Cardiac muscle cell (in vitro differentiated cells and primary cell): ENCODE data around the gene MNX1. TPM values are rescaled to one million over a fixed set of nuclear protein-coding genes. Genes with fewer than 3 reads are reported as not detected.

ENCODE experiments used
- DNase-seq, 2 donors: peaks; one replicate each; pipeline versions ENCODE4 v3.0.0 to v3.0.0-alpha.2; 2010 to 2017; ENCODE audit warnings: low read depth in 1 of 2, low spot score in 1 of 2
- H3K27ac ChIP-seq: fragments of 200-600 bp; sonication (generic); 2 replicates; pipeline ENCODE4 v1.5.1; 2016
- H3K27me3 ChIP-seq: fragments of 200-600 bp; sonication (generic); 2 replicates; pipeline ENCODE4 v1.6.0; 2016; ENCODE audit warnings: control low read depth
- H3K36me3 ChIP-seq: fragments of 200-600 bp; sonication (generic); 2 replicates; pipeline ENCODE4 v1.5.1; 2016; ENCODE audit warnings: control low read depth
- H3K4me1 ChIP-seq: fragments of 200-600 bp; sonication (generic); 2 replicates; pipeline ENCODE4 v1.8.1; 2017; ENCODE audit warnings: low read depth, mild to moderate bottlenecking, mixed run types
- H3K4me3 ChIP-seq: fragments of 200-600 bp; sonication (generic); 2 replicates; pipeline ENCODE4 v1.5.1; 2016; ENCODE audit warnings: mild to moderate bottlenecking
- H3K9me3 ChIP-seq: fragments of 200-600 bp; sonication (generic); 2 replicates; pipeline ENCODE4 v1.5.1; 2017; ENCODE audit warnings: low read depth, mild to moderate bottlenecking, control low read depth
- polyA plus RNA-seq: library from polyadenylated mRNA; unstranded; fragments of >200 nt; fragmentation: Nextera tagmentation; extraction: Ambion mirVana; gene quantifications from 2 replicates; pipeline ENCODE4 v1.2.1, GENCODE V29; 2016
- total RNA-seq: library from RNA; depleted of rRNA; stranded (reverse); fragments of >200 nt; gene quantifications from 2 replicates; pipeline ENCODE4 v1.2.3, GENCODE V29; 2016
- TF ChIP-seq, protein P1 (sequence below): IDR thresholded peaks from 2 replicates; pipeline ENCODE4 v1.5.1; 2012; ENCODE audit warnings: low read depth, mild to moderate bottlenecking, low read length

MNX1 gene
- total and polyA plus RNA-seq, 2 experiments from 2014 or later = 0.35 to 0.77 TPM

DNA sequence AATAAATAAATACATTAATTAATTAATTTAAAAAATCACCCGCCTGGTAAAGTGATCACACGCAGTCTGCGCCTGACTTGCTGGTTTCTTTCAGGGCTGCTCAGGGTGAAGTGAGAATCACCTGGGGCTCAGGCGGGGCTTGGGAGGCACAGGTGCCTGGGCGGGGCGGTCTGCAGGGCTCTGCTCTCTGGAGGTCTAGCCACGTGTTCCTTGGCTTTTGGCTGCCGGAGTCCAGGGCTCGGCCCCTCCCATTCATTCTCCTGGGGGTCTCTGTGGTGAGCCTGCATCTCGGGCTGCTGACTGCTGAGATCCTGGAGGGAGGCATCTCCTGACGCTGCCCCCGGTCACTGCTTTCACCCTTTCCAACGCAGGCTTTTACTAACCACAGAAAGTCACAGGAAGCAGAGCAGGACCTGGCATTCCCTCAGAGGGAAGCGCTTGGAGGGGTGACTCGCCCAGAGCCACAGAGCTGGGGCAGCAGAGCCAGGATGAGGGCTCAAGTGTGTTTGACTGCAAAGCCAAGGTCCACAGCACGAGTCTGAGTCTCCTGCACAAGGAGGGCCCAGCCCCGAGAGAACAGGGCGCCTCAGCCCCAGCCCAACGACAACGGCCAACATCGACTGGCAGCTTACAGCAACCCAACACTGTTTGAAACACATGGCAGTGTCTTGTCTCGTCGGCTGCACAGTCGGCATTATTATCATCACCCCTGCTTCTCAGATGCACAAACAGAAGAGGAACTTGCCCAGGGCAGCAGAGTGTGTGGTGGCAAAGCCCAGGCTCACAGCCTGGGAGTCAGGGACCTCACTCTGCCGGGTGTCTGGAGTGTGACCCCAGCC is 22.4 kb upstream of the MNX1 start:
- TF ChIP-seq, protein P1, sequence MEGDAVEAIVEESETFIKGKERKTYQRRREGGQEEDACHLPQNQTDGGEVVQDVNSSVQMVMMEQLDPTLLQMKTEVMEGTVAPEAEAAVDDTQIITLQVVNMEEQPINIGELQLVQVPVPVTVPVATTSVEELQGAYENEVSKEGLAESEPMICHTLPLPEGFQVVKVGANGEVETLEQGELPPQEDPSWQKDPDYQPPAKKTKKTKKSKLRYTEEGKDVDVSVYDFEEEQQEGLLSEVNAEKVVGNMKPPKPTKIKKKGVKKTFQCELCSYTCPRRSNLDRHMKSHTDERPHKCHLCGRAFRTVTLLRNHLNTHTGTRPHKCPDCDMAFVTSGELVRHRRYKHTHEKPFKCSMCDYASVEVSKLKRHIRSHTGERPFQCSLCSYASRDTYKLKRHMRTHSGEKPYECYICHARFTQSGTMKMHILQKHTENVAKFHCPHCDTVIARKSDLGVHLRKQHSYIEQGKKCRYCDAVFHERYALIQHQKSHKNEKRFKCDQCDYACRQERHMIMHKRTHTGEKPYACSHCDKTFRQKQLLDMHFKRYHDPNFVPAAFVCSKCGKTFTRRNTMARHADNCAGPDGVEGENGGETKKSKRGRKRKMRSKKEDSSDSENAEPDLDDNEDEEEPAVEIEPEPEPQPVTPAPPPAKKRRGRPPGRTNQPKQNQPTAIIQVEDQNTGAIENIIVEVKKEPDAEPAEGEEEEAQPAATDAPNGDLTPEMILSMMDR = no peak
- Histone ChIP-seq H3K9me3 (no peaks in the 10 kb centered on the region), H3K4me1 (no peaks in the 10 kb centered on the region), H3K27me3 (peaks cover 51% of the 10 kb centered on the region), H3K27ac (no peak overlapping the region), H3K4me3 (no peak overlapping the region), H3K36me3 (no peaks in the 10 kb centered on the region)
- DNase-seq = no peak

DNA sequence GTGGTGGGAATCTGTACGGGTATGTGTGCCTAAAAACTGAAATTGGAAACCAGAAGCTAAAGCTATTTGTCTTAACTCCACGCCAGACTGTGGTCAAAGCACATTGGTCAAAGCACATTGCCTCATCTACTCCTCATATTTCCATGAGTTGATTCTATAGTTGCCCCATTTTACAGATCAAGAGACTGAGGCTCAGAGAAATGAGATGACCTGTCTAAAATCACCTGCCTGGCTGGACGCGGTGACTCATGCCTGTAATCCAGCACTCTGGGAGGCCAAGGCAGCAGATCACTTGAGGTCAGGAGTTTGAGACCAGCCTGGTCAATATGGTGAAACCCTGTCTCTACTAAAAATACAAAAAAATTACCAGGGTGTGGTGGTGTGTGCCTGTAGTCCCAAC is 21.7 kb upstream of the MNX1 start:
- Histone ChIP-seq H3K27ac (no peak overlapping the region), H3K36me3 (no peaks in the 10 kb centered on the region), H3K4me3 (no peak overlapping the region), H3K27me3 (peaks cover 57% of the 10 kb centered on the region), H3K9me3 (no peaks in the 10 kb centered on the region), H3K4me1 (no peaks in the 10 kb centered on the region)
- TF ChIP-seq, protein P1 = no peak
- no peak for DNase-seq

DNA sequence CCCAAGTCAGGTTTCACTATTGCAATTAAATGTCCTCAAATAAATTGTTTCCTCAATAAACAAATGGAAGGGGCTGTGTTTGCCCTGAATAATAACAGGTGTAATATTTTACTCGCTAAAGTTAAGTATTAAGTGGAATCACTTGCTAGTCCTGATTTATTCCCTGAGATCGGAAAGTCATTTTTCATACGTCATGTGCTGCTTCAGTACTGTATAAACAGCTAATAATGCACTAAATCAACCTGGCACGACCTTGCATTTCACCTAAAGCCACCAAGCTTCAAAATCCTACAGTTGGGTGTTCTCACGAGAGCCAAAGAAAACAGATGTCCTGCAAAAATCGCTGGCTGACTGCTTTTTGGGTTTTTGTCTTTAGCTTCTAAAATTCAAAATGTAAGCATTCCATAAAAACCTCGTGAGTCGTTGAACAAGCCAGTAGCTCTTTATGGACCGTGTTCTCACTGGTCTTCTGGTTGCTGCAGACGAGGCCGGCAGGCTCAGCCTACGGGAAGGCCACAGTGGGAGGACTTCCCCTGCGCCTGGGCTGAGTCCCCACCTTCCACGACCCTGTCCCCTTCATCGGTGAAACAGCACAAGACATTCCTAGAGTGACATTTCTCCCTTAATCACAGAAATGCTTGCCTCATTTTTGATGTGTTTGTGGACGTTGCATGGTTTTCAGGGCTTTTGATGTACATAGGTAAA is 17.9 kb upstream of the MNX1 start:
- peaks cover 90% of the 10 kb centered on the region for H3K27me3 ChIP-seq
- TF ChIP-seq, protein P1 = no peak
- no peak overlapping the region for H3K4me3 ChIP-seq
- H3K27ac ChIP-seq = no peak overlapping the region
- no peak for DNase-seq
- H3K36me3 ChIP-seq = no peaks in the 10 kb centered on the region
- H3K9me3 ChIP-seq = no peaks in the 10 kb centered on the region
- no peaks in the 10 kb centered on the region for H3K4me1 ChIP-seq

DNA sequence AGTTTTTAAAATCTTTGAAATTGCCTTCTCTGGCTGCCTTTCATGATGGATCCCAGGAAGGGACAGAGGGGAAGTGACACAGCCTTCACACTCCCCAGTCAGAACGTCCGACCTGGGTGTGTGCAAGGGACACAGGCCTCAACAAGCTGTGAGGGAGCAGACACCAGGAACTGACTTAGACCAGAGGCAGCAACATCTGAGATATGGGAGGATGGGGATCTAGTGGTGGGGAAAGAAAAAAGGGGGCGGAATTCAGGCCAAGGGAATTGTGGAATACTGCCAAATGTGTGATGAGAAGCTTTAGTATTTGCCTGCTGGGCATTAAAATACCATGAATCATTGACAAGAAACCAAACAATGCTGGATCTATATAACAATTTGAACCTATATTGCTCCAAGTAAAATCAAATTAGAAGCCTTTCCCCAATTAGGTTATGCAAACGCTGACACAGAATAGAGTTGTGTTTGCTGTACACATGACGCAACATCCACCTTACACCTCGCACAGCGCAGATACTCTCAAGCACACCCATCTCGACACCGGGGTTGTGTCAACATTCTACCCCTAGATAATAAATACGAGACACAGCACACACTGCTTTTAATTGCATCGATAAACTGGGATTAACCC is 17.2 kb upstream of the MNX1 start:
- Histone ChIP-seq H3K4me1 (no peaks in the 10 kb centered on the region), H3K4me3 (no peak overlapping the region), H3K9me3 (no peaks in the 10 kb centered on the region), H3K36me3 (no peaks in the 10 kb centered on the region), H3K27me3 (peaks cover 91% of the 10 kb centered on the region), H3K27ac (no peak overlapping the region)
- no peak for DNase-seq
- TF ChIP-seq, protein P1 = no peak

DNA sequence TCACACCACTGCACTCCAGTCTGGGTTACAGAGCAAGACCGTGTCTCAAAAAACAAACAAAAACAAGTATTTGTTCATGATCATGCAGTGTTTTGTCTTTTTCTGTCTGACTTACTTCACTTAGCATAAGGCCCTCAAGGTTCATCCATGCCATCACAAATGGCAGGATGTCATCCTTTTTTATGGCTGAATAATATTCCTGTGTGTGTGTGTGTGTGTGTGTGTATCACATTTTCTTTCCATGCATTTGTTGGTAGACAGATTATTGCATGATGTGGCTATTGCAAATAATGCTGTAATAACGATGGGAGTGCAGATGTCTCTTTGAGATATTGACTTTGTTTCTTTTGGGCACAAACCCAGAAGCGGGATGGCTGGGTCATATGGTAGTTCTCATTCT is 14.3 kb upstream of the MNX1 start:
- Histone ChIP-seq H3K36me3 (no peaks in the 10 kb centered on the region), H3K27me3 (peaks cover 100% of the 10 kb centered on the region)
- TF ChIP-seq, protein P1 = no peak

More for the DNA sequence above, 14.3 kb upstream of the MNX1 start:
- Histone ChIP-seq H3K4me3 (no peak overlapping the region), H3K4me1 (no peaks in the 10 kb centered on the region), H3K27ac (no peak overlapping the region), H3K9me3 (no peaks in the 10 kb centered on the region)
- no peak for DNase-seq
